K562 (cell line): ENCODE results near the gene EIPR1.

ENCODE experiments used
- BRCA1 ChIP-seq, 2 experiments: fragments of 450-650 bp in 1 of 2; sonication (generic) in 1 of 2; formaldehyde crosslinking in 1 of 2; IDR thresholded peaks; 2 replicates each; pipeline versions ENCODE4 v1.5.0 to v1.6.1; 2017 to 2020; ENCODE audit warnings: mild to moderate bottlenecking in 1 of 2, missing genetic modification reagents in 1 of 2
- CREB1 ChIP-seq, 2 experiments: sonication (generic) in 1 of 2; formaldehyde crosslinking in 1 of 2; IDR thresholded peaks; 2 replicates each; pipeline versions ENCODE4 v1.6.1 to v1.8.0; 2012 to 2022; ENCODE audit warnings: inconsistent platforms in 1 of 2, mild to moderate bottlenecking in 1 of 2, missing genetic modification reagents in 1 of 2, moderate library complexity in 1 of 2
- FIP1L1 ChIP-seq: fragments of 200-400 bp; formaldehyde crosslinking; IDR thresholded peaks from 2 replicates; pipeline ENCODE4 v1.6.1; 2018; ENCODE audit warnings: mild to moderate bottlenecking, low read depth, low read length; ENCODE audit not compliant: poor library complexity, severe bottlenecking
- JUN ChIP-seq, 2 experiments: sonication (generic) in 1 of 2; formaldehyde crosslinking in 1 of 2; IDR thresholded peaks; 2 replicates each; pipeline versions ENCODE4 v1.6.1 to v1.8.0; 2012 to 2022; ENCODE audit warnings: borderline replicate concordance in 2 of 2, mild to moderate bottlenecking in 2 of 2, improper control_type of control experiment in 1 of 2, low read depth in 1 of 2, low read length in 1 of 2, missing genetic modification reagents in 1 of 2
- POLR2A ChIP-seq: fragments of 450-650 bp; conservative IDR thresholded peaks from 2 replicates; pipeline ENCODE4 v1.6.1; 2016
- SAFB2 ChIP-seq: fragments of 200-400 bp; formaldehyde crosslinking; IDR thresholded peaks from 2 replicates; pipeline ENCODE4 v1.6.1; 2018; ENCODE audit warnings: borderline replicate concordance, low read length, low read depth, moderate library complexity; ENCODE audit not compliant: severe bottlenecking
- SREBF1 ChIP-seq: fragments of 150-350 bp; IDR thresholded peaks from 2 replicates; pipeline ENCODE4 v1.6.1; 2014; ENCODE audit warnings: antibody characterized with exemption, low read depth, low read length, borderline replicate concordance
- TF ChIP-seq, protein P1 (sequence below): sonication (generic); formaldehyde crosslinking; IDR thresholded peaks from 2 replicates; pipeline ENCODE4 v1.9.0; 2022; ENCODE audit warnings: mild to moderate bottlenecking, missing genetic modification reagents

DNA sequence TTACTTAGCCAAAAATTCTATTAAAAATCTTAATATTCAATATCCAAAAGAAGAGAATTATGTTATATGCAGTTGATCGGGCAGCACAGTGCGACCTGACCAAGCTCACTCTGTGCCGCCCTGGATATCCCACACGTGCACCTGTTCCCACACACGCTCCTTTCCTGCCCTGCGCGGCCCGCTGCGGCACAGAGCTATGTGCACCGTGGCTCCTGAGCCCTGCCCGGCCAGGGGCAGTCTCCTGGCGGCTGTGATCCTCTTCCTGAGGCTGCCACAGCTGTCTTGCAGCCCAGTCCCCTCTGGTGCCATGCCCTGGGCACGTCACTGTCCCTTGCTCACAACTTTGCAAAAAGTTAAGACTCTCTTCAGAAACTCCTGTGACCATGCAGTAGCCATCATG, 31.2 kb upstream of the EIPR1 start:
- TF ChIP-seq, protein P1, sequence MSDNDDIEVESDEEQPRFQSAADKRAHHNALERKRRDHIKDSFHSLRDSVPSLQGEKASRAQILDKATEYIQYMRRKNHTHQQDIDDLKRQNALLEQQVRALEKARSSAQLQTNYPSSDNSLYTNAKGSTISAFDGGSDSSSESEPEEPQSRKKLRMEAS (CRISPR knock-in tag): no peak
- TF ChIP-seq SREBF1: no peak
- no peak for TF ChIP-seq SAFB2
- no peak for TF ChIP-seq BRCA1 (IDR thresholded peaks at IDR 0.05)
- no peak for TF ChIP-seq BRCA1 (CRISPR knock-in tag; IDR thresholded peaks at IDR 0.05)
- no peak for TF ChIP-seq FIP1L1
- no peak for TF ChIP-seq POLR2A
- no peak for TF ChIP-seq CREB1 (IDR thresholded peaks at IDR 0.05)
- TF ChIP-seq CREB1 (CRISPR knock-in tag; IDR thresholded peaks at IDR 0.05): no peak
- no peak for TF ChIP-seq JUN (IDR thresholded peaks at IDR 0.05; ENCODE audit: borderline replicate concordance, low read depth, low read length)
- TF ChIP-seq JUN (CRISPR knock-in tag; IDR thresholded peaks at IDR 0.05; ENCODE audit: borderline replicate concordance): no peak
